GM19397 (cell line): ENCODE results near the gene DCHS1.

Experiments used
- ATAC-seq: cut with Tn5 transposase; IDR thresholded peaks from one replicate; pipeline ENCODE4 v1.9.1; 2021; ENCODE audit warnings: mild to moderate bottlenecking, moderate library complexity; ENCODE audit not compliant: unreplicated experiment

The DCHS1 gene

GRCh38 chr11:6648501-6648900 lies 7.1 kb downstream of the DCHS1 start:
- ATAC-seq, result no peak

GRCh38 chr11:6647836-6648235 lies 7.8 kb downstream of the DCHS1 start:
- no peak for ATAC-seq

- ATAC-seq, result peak; percentile 70
Observed at GRCh38 chr11:6646918-6647679, 8.5 kb downstream of the DCHS1 start.

GRCh38 chr11:6646576-6646917 lies 9.1 kb downstream of the DCHS1 start:
- ATAC-seq, result no peak

GRCh38 chr11:6646071-6646470 lies 9.5 kb downstream of the DCHS1 start:
- no peak for ATAC-seq

GRCh38 chr11:6642957-6643356 lies 12.7 kb downstream of the DCHS1 start:
- ATAC-seq, result no peak

- ATAC-seq, result no peak
Observed at GRCh38 chr11:6640985-6641701, 14.5 kb downstream of the DCHS1 start.

- ATAC-seq, result no peak
Observed at GRCh38 chr11:6640036-6640984, 15.3 kb downstream of the DCHS1 start.

GRCh38 chr11:6638429-6638828 lies 17.2 kb downstream of the DCHS1 start:
- ATAC-seq, result no peak

- no peak for ATAC-seq
Observed at GRCh38 chr11:6637871-6638270, 17.7 kb downstream of the DCHS1 start.

GRCh38 chr11:6636480-6636879 lies 19.1 kb downstream of the DCHS1 start:
- no peak for ATAC-seq

- ATAC-seq, result no peak
Observed at GRCh38 chr11:6635082-6635932, 20.3 kb downstream of the DCHS1 start.

- no peak for ATAC-seq
Observed at GRCh38 chr11:6634534-6634933, 21.1 kb downstream of the DCHS1 start.

GRCh38 chr11:6633422-6634408 lies 21.9 kb downstream of the DCHS1 start:
- ATAC-seq, result no peak

GRCh38 chr11:6632116-6633073 lies 23.2 kb downstream of the DCHS1 start:
- no peak for ATAC-seq

GRCh38 chr11:6631361-6631890 lies 24.2 kb downstream of the DCHS1 start:
- no peak for ATAC-seq

- ATAC-seq, result no peak
Observed at GRCh38 chr11:6630632-6631291, 24.8 kb downstream of the DCHS1 start.
